Neural progenitor cell (in vitro differentiated cells): ENCODE data around the gene HABP2.

Source experiments
- EZH2 ChIP-seq: fragments of 200-600 bp; sonication (generic); IDR thresholded peaks from 2 replicates; pipeline ENCODE4 v1.6.1; 2017; ENCODE audit warnings: antibody characterized with exemption, mild to moderate bottlenecking, moderate library complexity
- EZH2phosphoT487 ChIP-seq: fragments of 200-600 bp; sonication (generic); IDR thresholded peaks from 2 replicates; pipeline ENCODE4 v1.6.1; 2017; ENCODE audit warnings: antibody characterized with exemption
- TF ChIP-seq, protein P1 (sequence below): fragments of 200-600 bp; sonication (generic); IDR thresholded peaks from 2 replicates; pipeline ENCODE4 v1.5.1; 2017; ENCODE audit warnings: antibody characterized with exemption, mild to moderate bottlenecking

DNA sequence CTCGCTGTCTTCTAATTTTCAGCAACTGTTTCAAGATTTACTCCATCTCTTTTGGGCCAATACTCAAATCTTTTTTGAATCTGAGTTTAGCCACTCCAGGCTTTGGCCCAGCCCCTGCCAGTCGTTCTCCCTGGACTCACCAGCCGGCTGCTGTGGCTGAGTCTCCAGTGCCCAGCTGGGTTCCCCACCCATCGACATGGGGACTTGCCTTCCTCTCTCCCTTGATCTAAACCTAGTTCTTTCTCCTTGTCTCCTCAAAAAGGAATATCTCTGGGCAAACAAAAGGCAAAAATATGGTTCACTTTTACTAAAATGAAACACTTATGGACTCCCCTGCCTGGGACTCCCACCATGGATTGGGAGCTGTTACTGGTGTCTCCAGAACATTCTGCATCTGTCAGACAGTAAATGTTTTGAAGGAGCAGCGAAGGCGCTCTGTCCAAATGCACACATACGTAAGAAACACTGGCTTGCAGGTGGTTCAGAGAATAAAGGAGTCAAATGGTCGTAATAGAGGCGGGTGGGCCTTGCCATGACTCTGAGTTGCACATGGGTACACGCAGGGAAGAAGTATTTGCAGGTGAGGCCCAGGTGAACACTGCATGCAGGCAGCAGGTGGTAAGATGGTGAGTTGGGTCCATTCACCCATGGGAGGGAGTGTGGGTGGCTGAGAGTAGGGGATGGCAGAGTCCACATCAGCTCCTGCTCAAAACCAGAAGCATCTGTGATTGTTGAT lies 35.5 kb upstream of the HABP2 start:
- TF ChIP-seq, protein P1, sequence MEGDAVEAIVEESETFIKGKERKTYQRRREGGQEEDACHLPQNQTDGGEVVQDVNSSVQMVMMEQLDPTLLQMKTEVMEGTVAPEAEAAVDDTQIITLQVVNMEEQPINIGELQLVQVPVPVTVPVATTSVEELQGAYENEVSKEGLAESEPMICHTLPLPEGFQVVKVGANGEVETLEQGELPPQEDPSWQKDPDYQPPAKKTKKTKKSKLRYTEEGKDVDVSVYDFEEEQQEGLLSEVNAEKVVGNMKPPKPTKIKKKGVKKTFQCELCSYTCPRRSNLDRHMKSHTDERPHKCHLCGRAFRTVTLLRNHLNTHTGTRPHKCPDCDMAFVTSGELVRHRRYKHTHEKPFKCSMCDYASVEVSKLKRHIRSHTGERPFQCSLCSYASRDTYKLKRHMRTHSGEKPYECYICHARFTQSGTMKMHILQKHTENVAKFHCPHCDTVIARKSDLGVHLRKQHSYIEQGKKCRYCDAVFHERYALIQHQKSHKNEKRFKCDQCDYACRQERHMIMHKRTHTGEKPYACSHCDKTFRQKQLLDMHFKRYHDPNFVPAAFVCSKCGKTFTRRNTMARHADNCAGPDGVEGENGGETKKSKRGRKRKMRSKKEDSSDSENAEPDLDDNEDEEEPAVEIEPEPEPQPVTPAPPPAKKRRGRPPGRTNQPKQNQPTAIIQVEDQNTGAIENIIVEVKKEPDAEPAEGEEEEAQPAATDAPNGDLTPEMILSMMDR = no peak
- TF ChIP-seq EZH2 (no peak), EZH2phosphoT487 (no peak)
